HFFc6 (cell line): ENCODE data around the gene MRAS. TPM values are rescaled to one million over a fixed set of nuclear protein-coding genes. Genes with fewer than 3 reads are reported as not detected.

Source experiments
- DNase-seq: peaks from one replicate; pipeline ENCODE4 v3.0.0-alpha.2; 2018
- H3K27ac Mint-ChIP-seq: 2 replicates; pipeline ENCODE4 v1.8.0; 2020; ENCODE audit warnings: mild to moderate bottlenecking, mixed read lengths
- H3K27me3 Mint-ChIP-seq: 2 replicates; pipeline ENCODE4 v1.8.0; 2021; ENCODE audit warnings: mild to moderate bottlenecking, moderate library complexity, mixed read lengths; ENCODE audit not compliant: insufficient read depth
- H3K36me3 Mint-ChIP-seq: 2 replicates; pipeline ENCODE4 v1.8.0; 2021; ENCODE audit warnings: low read depth, mixed read lengths
- H3K4me1 Mint-ChIP-seq: 2 replicates; pipeline ENCODE4 v1.8.0; 2020; ENCODE audit warnings: low read depth, mixed read lengths
- H3K4me3 Mint-ChIP-seq: 2 replicates; pipeline ENCODE4 v1.8.0; 2020; ENCODE audit warnings: mild to moderate bottlenecking, moderate library complexity, mixed read lengths
- H3K9me3 Mint-ChIP-seq: 2 replicates; pipeline ENCODE4 v1.8.0; 2020; ENCODE audit warnings: mild to moderate bottlenecking, mixed read lengths
- total RNA-seq, 6 experiments: library from RNA; stranded (reverse); fragmentation: NEBNext Ultra II Directional; extraction: Animal tissue kit (Norgen Biotek cat#: 25700); gene quantifications; 2 replicates in 1 of 6; 3 replicates in 5 of 6; pipeline ENCODE4 v1.2.3, GENCODE V29; 2021
- TF ChIP-seq, protein P1 (sequence below): fragments of 200-600 bp; sonication (generic); IDR thresholded peaks from 2 replicates; pipeline ENCODE4 v1.5.0; 2021; ENCODE audit warnings: antibody characterized with exemption, mild to moderate bottlenecking

Gene MRAS
- total RNA-seq, 6 experiments from 2014 or later = 62.7 to 97.4 (median 76.1) TPM

DNA sequence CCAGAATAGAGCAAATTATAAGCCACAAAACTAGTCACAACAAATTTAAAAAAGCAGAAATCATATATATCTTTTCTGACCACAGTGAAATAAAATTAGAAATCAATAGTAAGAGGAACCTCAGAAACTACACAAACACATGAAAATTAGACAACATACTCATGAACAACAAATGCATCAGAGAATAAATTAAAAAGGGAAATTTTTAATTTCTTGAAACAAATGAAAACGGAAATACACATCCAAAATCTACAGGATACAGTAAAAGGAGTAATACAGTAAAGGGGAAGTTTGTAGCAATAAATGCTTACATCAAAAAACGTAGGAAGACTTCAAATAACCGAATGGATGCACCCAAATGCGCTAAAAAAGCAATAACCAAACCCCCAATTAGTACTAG is 37.9 kb upstream of the MRAS start:
- H3K9me3 Mint-ChIP-seq = peaks cover 37% of the 10 kb centered on the region
- peaks cover 12% of the 10 kb centered on the region for H3K4me1 Mint-ChIP-seq
- H3K27me3 Mint-ChIP-seq = peaks cover 16% of the 10 kb centered on the region
- TF ChIP-seq, protein P1, sequence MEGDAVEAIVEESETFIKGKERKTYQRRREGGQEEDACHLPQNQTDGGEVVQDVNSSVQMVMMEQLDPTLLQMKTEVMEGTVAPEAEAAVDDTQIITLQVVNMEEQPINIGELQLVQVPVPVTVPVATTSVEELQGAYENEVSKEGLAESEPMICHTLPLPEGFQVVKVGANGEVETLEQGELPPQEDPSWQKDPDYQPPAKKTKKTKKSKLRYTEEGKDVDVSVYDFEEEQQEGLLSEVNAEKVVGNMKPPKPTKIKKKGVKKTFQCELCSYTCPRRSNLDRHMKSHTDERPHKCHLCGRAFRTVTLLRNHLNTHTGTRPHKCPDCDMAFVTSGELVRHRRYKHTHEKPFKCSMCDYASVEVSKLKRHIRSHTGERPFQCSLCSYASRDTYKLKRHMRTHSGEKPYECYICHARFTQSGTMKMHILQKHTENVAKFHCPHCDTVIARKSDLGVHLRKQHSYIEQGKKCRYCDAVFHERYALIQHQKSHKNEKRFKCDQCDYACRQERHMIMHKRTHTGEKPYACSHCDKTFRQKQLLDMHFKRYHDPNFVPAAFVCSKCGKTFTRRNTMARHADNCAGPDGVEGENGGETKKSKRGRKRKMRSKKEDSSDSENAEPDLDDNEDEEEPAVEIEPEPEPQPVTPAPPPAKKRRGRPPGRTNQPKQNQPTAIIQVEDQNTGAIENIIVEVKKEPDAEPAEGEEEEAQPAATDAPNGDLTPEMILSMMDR = no peak
- no peak overlapping the region for H3K27ac Mint-ChIP-seq
- H3K4me3 Mint-ChIP-seq = no peak overlapping the region
- H3K36me3 Mint-ChIP-seq = peaks cover 11% of the 10 kb centered on the region
- no peak for DNase-seq

GRCh38 chr3:138314751-138315150 is 33.6 kb upstream of the MRAS start:
- H3K27ac Mint-ChIP-seq = no peak overlapping the region
- peaks cover 15% of the 10 kb centered on the region for H3K9me3 Mint-ChIP-seq
- H3K27me3 Mint-ChIP-seq = peaks cover 18% of the 10 kb centered on the region
- DNase-seq = no peak
- no peaks in the 10 kb centered on the region; the same call in 1 of the 2 replicates for H3K36me3 Mint-ChIP-seq
- TF ChIP-seq, protein P1 = no peak
- H3K4me1 Mint-ChIP-seq = peaks cover 12% of the 10 kb centered on the region
- no peak overlapping the region for H3K4me3 Mint-ChIP-seq

GRCh38 chr3:138317687-138318086 is 30.7 kb upstream of the MRAS start:
- H3K4me3 Mint-ChIP-seq = no peak overlapping the region
- no peaks in the 10 kb centered on the region for H3K9me3 Mint-ChIP-seq
- H3K27ac Mint-ChIP-seq = no peak overlapping the region
- no peak for DNase-seq
- peaks cover 16% of the 10 kb centered on the region for H3K27me3 Mint-ChIP-seq
- peaks cover 12% of the 10 kb centered on the region for H3K4me1 Mint-ChIP-seq
- TF ChIP-seq, protein P1 = no peak
- no peaks in the 10 kb centered on the region for H3K36me3 Mint-ChIP-seq

DNA sequence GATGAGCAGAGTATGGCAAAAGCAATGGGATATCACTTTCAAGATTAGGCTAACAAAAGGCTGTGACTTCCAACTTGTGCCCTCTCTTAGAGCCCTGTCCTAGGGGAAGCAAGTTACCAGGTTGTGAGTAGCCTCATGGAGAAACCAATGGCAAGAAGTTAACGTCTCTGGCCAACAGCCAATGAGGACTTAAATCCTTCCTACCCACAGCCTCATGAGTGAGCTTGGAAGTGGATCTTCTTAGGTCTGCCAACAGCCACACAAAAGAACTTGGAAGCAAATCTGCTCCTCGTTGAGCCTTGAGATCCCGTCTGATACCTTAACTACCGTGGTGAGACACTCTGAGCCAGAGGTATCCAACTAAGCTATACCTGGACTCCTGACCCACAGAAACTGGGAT is 24.4 kb upstream of the MRAS start:
- Mint-ChIP-seq H3K9me3 (no peaks in the 10 kb centered on the region), H3K27me3 (peaks cover 24% of the 10 kb centered on the region), H3K4me3 (no peak overlapping the region), H3K36me3 (no peaks in the 10 kb centered on the region), H3K4me1 (peaks cover 23% of the 10 kb centered on the region), H3K27ac (no peak overlapping the region)
- TF ChIP-seq, protein P1 = no peak
- no peak for DNase-seq

DNA sequence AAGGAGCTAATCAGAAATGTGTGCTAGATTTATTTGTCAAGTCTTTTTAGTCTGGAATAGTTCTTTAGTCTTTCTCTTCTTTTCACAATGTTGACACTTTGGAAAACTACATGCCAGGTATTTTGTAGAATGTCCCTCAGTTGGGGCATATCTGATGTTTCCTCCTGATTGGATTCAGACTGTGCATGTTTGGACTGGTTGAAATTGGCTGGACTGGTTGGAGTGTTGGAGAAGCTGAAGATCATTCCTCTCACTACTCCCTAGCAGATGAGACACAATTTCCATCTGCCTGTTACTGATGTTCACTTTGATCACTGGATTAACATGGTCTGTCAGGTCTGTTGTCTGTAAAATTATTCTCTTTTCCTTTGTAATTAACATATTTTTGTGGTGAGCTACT is 22.4 kb upstream of the MRAS start:
- Mint-ChIP-seq H3K27ac (no peak overlapping the region), H3K36me3 (no peaks in the 10 kb centered on the region), H3K4me1 (peaks cover 33% of the 10 kb centered on the region), H3K4me3 (no peak overlapping the region), H3K27me3 (peaks cover 18% of the 10 kb centered on the region), H3K9me3 (no peaks in the 10 kb centered on the region)
- no peak for DNase-seq
- TF ChIP-seq, protein P1 = no peak
